WTC11 (cell line): ENCODE results near the gene SEC16A. TPM values are rescaled to one million over a fixed set of nuclear protein-coding genes. Genes with fewer than 3 reads are reported as not detected.

ENCODE experiments used
- ATAC-seq: fragments of 200-7000 bp; cut with Tn5 transposase; 2 replicates; pipeline ENCODE4 v1.10.0; 2021; ENCODE audit warnings: mild to moderate bottlenecking, moderate library complexity
- CTCF ChIA-PET: fragments of 300-600 bp; sonication (Branson Sonifier 250); formaldehyde crosslinking; loops from one replicate; lab custom pipeline; 2021; ENCODE audit warnings: antibody characterized with exemption; lab: Charles Lee
- POLR2A ChIA-PET: fragments of 350-600 bp; sonication (Branson Sonifier 250); formaldehyde crosslinking; loops from one replicate; lab custom pipeline; 2021; ENCODE audit warnings: antibody characterized with exemption; lab: Charles Lee
- DNase-seq: peaks from one replicate; pipeline ENCODE4 v3.0.0; 2021; ENCODE audit warnings: low spot score
- H3K27ac Mint-ChIP-seq: 2 replicates; pipeline ENCODE4 v1.8.0; 2021; ENCODE audit warnings: mixed read lengths
- H3K27me3 Mint-ChIP-seq: 2 replicates; pipeline ENCODE4 v1.8.0; 2021; ENCODE audit warnings: low read depth, mild to moderate bottlenecking, moderate library complexity, mixed read lengths
- H3K36me3 Mint-ChIP-seq: 2 replicates; pipeline ENCODE4 v1.8.0; 2021; ENCODE audit warnings: mixed read lengths
- H3K4me1 Mint-ChIP-seq: 2 replicates; pipeline ENCODE4 v1.8.0; 2022; ENCODE audit warnings: mixed read lengths
- H3K4me3 Mint-ChIP-seq: 2 replicates; pipeline ENCODE4 v1.8.0; 2021; ENCODE audit warnings: mild to moderate bottlenecking, moderate library complexity, mixed read lengths
- H3K9me3 Mint-ChIP-seq: 2 replicates; pipeline ENCODE4 v1.8.0; 2021; ENCODE audit warnings: mixed read lengths
- CREB1 ChIP-seq: sonication (generic); formaldehyde crosslinking; IDR thresholded peaks from 2 replicates; pipeline ENCODE4 v1.8.0; 2023; ENCODE audit warnings: mild to moderate bottlenecking, missing genetic modification reagents
- CTCF ChIP-seq: fragments of 200-600 bp; IDR thresholded peaks from 2 replicates; pipeline ENCODE4 v1.8.0; 2022; ENCODE audit warnings: antibody characterized with exemption
- E2F1 ChIP-seq: sonication (generic); formaldehyde crosslinking; IDR thresholded peaks from 2 replicates; pipeline ENCODE4 v1.8.0; 2022; ENCODE audit warnings: mild to moderate bottlenecking, missing genetic modification reagents
- E2F5 ChIP-seq: sonication (generic); formaldehyde crosslinking; IDR thresholded peaks from 2 replicates; pipeline ENCODE4 v1.8.1; 2022; ENCODE audit warnings: mild to moderate bottlenecking, moderate library complexity, missing genetic modification reagents
- ERG ChIP-seq: fragments of 250-450 bp; sonication (Bioruptor Pico); IDR thresholded peaks from 2 replicates; pipeline ENCODE4 v1.8.0; 2021; ENCODE audit warnings: mild to moderate bottlenecking
- FOXJ3 ChIP-seq: sonication (generic); formaldehyde crosslinking; IDR thresholded peaks from 2 replicates; pipeline ENCODE4 v1.9.0; 2021; ENCODE audit warnings: missing genetic modification reagents, mild to moderate bottlenecking, borderline replicate concordance
- FOXP4 ChIP-seq: sonication (generic); formaldehyde crosslinking; IDR thresholded peaks from 2 replicates; pipeline ENCODE4 v1.8.0; 2022; ENCODE audit warnings: mild to moderate bottlenecking, missing genetic modification reagents
- IRF1 ChIP-seq: sonication (generic); formaldehyde crosslinking; IDR thresholded peaks from 2 replicates; pipeline ENCODE4 v1.8.0; 2023; ENCODE audit warnings: missing genetic modification reagents
- IRF2 ChIP-seq: sonication (generic); formaldehyde crosslinking; IDR thresholded peaks from 2 replicates; pipeline ENCODE4 v1.8.0; 2022; ENCODE audit warnings: low read depth, missing genetic modification reagents, borderline replicate concordance
- MYBL2 ChIP-seq: sonication (generic); formaldehyde crosslinking; IDR thresholded peaks from 2 replicates; pipeline ENCODE4 v1.8.1; 2023; ENCODE audit warnings: mild to moderate bottlenecking, moderate library complexity, missing genetic modification reagents
- NR3C1 ChIP-seq: sonication (generic); formaldehyde crosslinking; conservative IDR thresholded peaks from 2 replicates; pipeline ENCODE4 v1.8.1; 2023; ENCODE audit warnings: low read depth, mild to moderate bottlenecking, missing genetic modification reagents
- PRDM15 ChIP-seq: sonication (generic); formaldehyde crosslinking; IDR thresholded peaks from 2 replicates; pipeline ENCODE4 v1.8.0; 2022; ENCODE audit warnings: missing genetic modification reagents
- PREB ChIP-seq: sonication (generic); formaldehyde crosslinking; IDR thresholded peaks from 2 replicates; pipeline ENCODE4 v1.8.1; 2022; ENCODE audit warnings: mild to moderate bottlenecking, missing genetic modification reagents, moderate library complexity, borderline replicate concordance
- ZMAT4 ChIP-seq: fragments of 250-450 bp; sonication (Bioruptor Pico); IDR thresholded peaks from 2 replicates; pipeline ENCODE4 v1.9.0; 2021; ENCODE audit warnings: mild to moderate bottlenecking
- ZNF232 ChIP-seq: sonication (generic); formaldehyde crosslinking; IDR thresholded peaks from 2 replicates; pipeline ENCODE4 v1.8.0; 2022; ENCODE audit warnings: mild to moderate bottlenecking, missing genetic modification reagents
- ZNF425 ChIP-seq: fragments of 250-450 bp; sonication (Bioruptor Pico); conservative IDR thresholded peaks from 2 replicates; pipeline ENCODE4 v1.9.0; 2021; ENCODE audit warnings: mild to moderate bottlenecking
- total RNA-seq: library from RNA; stranded (reverse); gene quantifications from 3 replicates; pipeline ENCODE4 v1.2.3, GENCODE V29; 2021

The SEC16A gene
- total RNA-seq, 1 experiment from 2014 or later = 70.9 TPM

GRCh38 chr9:136429075-136429628, 53.7 kb downstream of the SEC16A start:
- DNase-seq (no peak), ATAC-seq (no peak)
- no peaks in the 10 kb centered on the region for H3K4me1 Mint-ChIP-seq
- no peaks in the 10 kb centered on the region for H3K27me3 Mint-ChIP-seq
- H3K36me3 Mint-ChIP-seq = no peaks in the 10 kb centered on the region
- H3K27ac Mint-ChIP-seq = peak overlapping the region; percentile 41; the same call in 1 of the 2 replicates
- CTCF ChIA-PET = interaction anchor here (0.8 to 1.3 kb wide), 3 partner anchors 28 to 90 kb away, joined by 3 to 5 read pairs (median 5); no protein-coding TSS in a partner anchor
- POLR2A ChIA-PET = no interaction called here
- TF ChIP-seq E2F5 (CRISPR knock-in tag) (no peak), ZMAT4 (CRISPR knock-in tag) (no peak), MYBL2 (CRISPR knock-in tag) (no peak), FOXP4 (no peak), ZNF425 (CRISPR knock-in tag) (no peak), IRF2 (CRISPR knock-in tag) (no peak), E2F1 (CRISPR knock-in tag) (no peak), FOXJ3 (CRISPR knock-in tag) (no peak), ZNF232 (CRISPR knock-in tag) (no peak), PRDM15 (CRISPR knock-in tag) (no peak), CTCF (no peak), PREB (CRISPR knock-in tag) (no peak), IRF1 (CRISPR knock-in tag) (no peak), CREB1 (CRISPR knock-in tag) (no peak), NR3C1 (CRISPR knock-in tag) (no peak), ERG (CRISPR knock-in tag) (no peak)
- no peaks in the 10 kb centered on the region for H3K9me3 Mint-ChIP-seq
- no peak overlapping the region for H3K4me3 Mint-ChIP-seq
